Fibroblast of villous mesenchyme (primary cell): ENCODE data around the gene PCSK6. TPM values are rescaled to one million over a fixed set of nuclear protein-coding genes. Genes with fewer than 3 reads are reported as not detected.
A peak's percentile ranks its signal among the peaks of the same experiment; 100 is the strongest.
"Not testable (repeated sequence)": the region's sequence is repeated elsewhere in the genome, so short reads cannot be mapped to it uniquely, and the experiment has no call there.

ENCODE experiments used
- DNase-seq: peaks from one replicate; pipeline ENCODE4 v3.0.0-alpha.2; 2010; ENCODE audit warnings: low read depth
- H3K4me3 ChIP-seq: 2 replicates; pipeline ENCODE4 v1.5.1; 2011; ENCODE audit warnings: low read depth, mild to moderate bottlenecking, low read length
- CTCF ChIP-seq: IDR thresholded peaks from 2 replicates; pipeline ENCODE4 v1.5.1; 2012; ENCODE audit warnings: low read depth, mild to moderate bottlenecking, low read length; ENCODE audit not compliant: insufficient read depth
- total RNA-seq: library from RNA; depleted of rRNA; stranded (reverse); fragments of >200 nt; gene quantifications from 2 replicates; pipeline ENCODE4 v1.2.3, GENCODE V29; 2012

The PCSK6 gene
- total RNA-seq, 1 donor: 10.4 TPM

GRCh38 chr15:101288905-101289513 is 200.5 kb downstream of the PCSK6 start:
- H3K4me3 ChIP-seq: no peak overlapping the region
- DNase-seq: peak; percentile 68
- TF ChIP-seq CTCF: peak; percentile 67

- not testable (repeated sequence) for DNase-seq, H3K4me3 ChIP-seq
Observed at GRCh38 chr15:101287342-101287741, 202.2 kb downstream of the PCSK6 start.

GRCh38 chr15:101286471-101287114 is 202.9 kb downstream of the PCSK6 start:
- H3K4me3 ChIP-seq: no peak overlapping the region
- DNase-seq: no peak
- no peak for TF ChIP-seq CTCF

GRCh38 chr15:101283931-101284330 is 205.6 kb downstream of the PCSK6 start:
- TF ChIP-seq CTCF: no peak
- no peak overlapping the region for H3K4me3 ChIP-seq
- DNase-seq: no peak

GRCh38 chr15:101280007-101280406 is 209.5 kb downstream of the PCSK6 start:
- TF ChIP-seq CTCF: no peak
- DNase-seq: no peak
- H3K4me3 ChIP-seq: no peak overlapping the region

GRCh38 chr15:101277943-101278564 is 211.5 kb downstream of the PCSK6 start:
- DNase-seq: no peak
- peak overlapping the region; percentile 59 for H3K4me3 ChIP-seq
- no peak for TF ChIP-seq CTCF

GRCh38 chr15:101277038-101277822 is 212.3 kb downstream of the PCSK6 start, which contains the start of gene SELENOS:
Gene SELENOS, minus strand, starts transcription at chr15:101277485. Its CDS starts 68 bp downstream, at chr15:101277417.
- peak; percentile 94 for DNase-seq
- H3K4me3 ChIP-seq: peak within 1 kb of the TSS; percentile 90
- no peak for TF ChIP-seq CTCF
